Measurements from ENCODE around the gene MEIS2. TPM values are rescaled to one million over a fixed set of nuclear protein-coding genes. Genes with fewer than 3 reads are reported as not detected.

Gene MEIS2
- total RNA-seq, 6 experiments from 2014 or later = 31.8 to 48.0 (median 42.8) TPM

DNA sequence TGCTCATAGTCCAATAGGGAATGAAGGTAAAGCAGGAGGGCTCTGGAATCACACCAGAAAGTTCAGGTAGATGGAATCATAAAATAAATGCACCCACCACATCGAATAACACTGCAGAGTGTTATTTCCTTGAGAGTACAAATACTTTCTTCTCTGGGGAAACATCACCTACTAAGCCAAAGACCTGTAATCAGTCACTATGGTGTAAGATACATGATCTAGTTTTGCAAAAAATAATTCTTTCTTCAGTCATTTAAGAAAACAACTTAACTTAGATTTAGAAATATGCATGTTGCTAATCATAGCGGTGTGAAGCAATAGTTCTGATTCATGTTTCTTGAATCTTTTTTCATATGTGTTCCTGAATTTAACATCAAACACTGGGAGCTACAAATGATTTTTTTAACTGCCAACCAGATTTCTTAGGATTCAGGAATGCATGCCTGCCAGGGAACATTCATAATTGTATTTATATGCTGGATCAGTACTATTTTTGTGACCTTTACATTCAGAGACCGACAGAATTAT is 40.2 kb upstream of the MEIS2 start:
- H3K9me3 Mint-ChIP-seq = no peaks in the 10 kb centered on the region
- DNase-seq = no peak
- no peaks in the 10 kb centered on the region for H3K36me3 Mint-ChIP-seq (ENCODE audit: low read depth)
- no peak overlapping the region for H3K27ac Mint-ChIP-seq
- no peak overlapping the region for H3K4me3 Mint-ChIP-seq
- no peak for TF ChIP-seq CTCF (IDR thresholded peaks at IDR 0.05)
- peaks cover 23% of the 10 kb centered on the region for H3K4me1 Mint-ChIP-seq (ENCODE audit: low read depth)
- no peaks in the 10 kb centered on the region for H3K27me3 Mint-ChIP-seq (ENCODE audit: insufficient read depth)

DNA sequence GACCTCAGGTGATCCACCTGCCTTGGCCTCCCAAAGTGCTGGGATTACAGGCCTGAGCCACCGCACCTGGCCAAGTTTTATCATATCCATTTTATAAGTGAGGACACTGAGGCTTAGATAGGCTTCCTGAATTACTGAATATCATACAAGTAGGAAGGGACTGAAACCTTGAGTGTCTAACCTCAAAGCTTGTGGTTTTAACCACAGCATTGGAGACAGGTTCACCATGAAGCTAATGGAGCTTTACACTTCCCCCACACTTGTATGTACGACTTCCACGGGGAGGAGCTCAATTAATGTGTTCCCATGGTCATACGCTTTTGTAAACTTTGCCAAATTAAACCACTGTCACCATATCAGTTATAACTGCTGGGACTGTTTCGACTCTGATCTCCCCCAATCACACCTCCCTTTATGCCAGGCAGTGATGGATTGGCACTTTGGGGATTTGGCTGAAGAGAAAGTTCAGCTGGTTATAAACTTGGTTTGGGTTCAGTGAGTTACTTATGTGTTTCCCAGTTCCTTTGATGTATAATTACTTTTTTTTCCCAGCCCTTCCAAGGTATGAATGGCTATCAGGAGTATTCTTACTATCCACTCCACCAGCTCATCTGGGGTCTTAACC is 38.4 kb upstream of the MEIS2 start:
- Mint-ChIP-seq H3K4me1 (ENCODE audit: low read depth) (peaks cover 40% of the 10 kb centered on the region), H3K9me3 (no peaks in the 10 kb centered on the region), H3K36me3 (ENCODE audit: low read depth) (no peaks in the 10 kb centered on the region), H3K4me3 (no peak overlapping the region), H3K27me3 (ENCODE audit: insufficient read depth) (no peaks in the 10 kb centered on the region), H3K27ac (no peak overlapping the region)
- no peak for DNase-seq
- TF ChIP-seq CTCF (IDR thresholded peaks at IDR 0.05) = no peak

- no peak for DNase-seq
- Mint-ChIP-seq H3K9me3 (no peaks in the 10 kb centered on the region), H3K27me3 (ENCODE audit: insufficient read depth) (no peaks in the 10 kb centered on the region), H3K36me3 (ENCODE audit: low read depth) (no peaks in the 10 kb centered on the region), H3K4me1 (ENCODE audit: low read depth) (peaks cover 52% of the 10 kb centered on the region), H3K4me3 (no peak overlapping the region), H3K27ac (no peak overlapping the region)
- no peak for TF ChIP-seq CTCF (IDR thresholded peaks at IDR 0.05)
These were observed 36.9 kb upstream of the MEIS2 start for GRCh38 chr15:37137221-37137620.

- Mint-ChIP-seq H3K36me3 (ENCODE audit: low read depth) (no peaks in the 10 kb centered on the region), H3K27ac (peak overlapping the region; percentile 58; the same call in 1 of the 2 replicates), H3K9me3 (no peaks in the 10 kb centered on the region), H3K4me1 (ENCODE audit: low read depth) (peaks cover 58% of the 10 kb centered on the region), H3K4me3 (no peak overlapping the region), H3K27me3 (ENCODE audit: insufficient read depth) (no peaks in the 10 kb centered on the region)
- DNase-seq = no peak
- no peak for TF ChIP-seq CTCF (IDR thresholded peaks at IDR 0.05)
These were observed 36.3 kb upstream of the MEIS2 start for GRCh38 chr15:37136666-37137065.

GRCh38 chr15:37135225-37135624 is 34.9 kb upstream of the MEIS2 start:
- Mint-ChIP-seq H3K9me3 (no peaks in the 10 kb centered on the region), H3K4me3 (no peak overlapping the region), H3K4me1 (ENCODE audit: low read depth) (peaks cover 63% of the 10 kb centered on the region), H3K27me3 (ENCODE audit: insufficient read depth) (no peaks in the 10 kb centered on the region), H3K27ac (no peak overlapping the region), H3K36me3 (ENCODE audit: low read depth) (no peaks in the 10 kb centered on the region)
- no peak for DNase-seq
- no peak; the same call in 1 of the 2 replicates for TF ChIP-seq CTCF (IDR thresholded peaks at IDR 0.05)

Data from HFFc6 (cell line).